DOHH2 (cell line): ENCODE results near the gene ZNF213.

Experiments used
- H3F3A ChIP-seq: fragments of 200-600 bp; sonication (generic), shearing (Covaris generic); 2 replicates; pipeline ENCODE4 v1.6.0; 2016; ENCODE audit warnings: antibody characterized with exemption, mild to moderate bottlenecking; ENCODE audit not compliant: control insufficient read depth, insufficient read depth
- H3K27ac ChIP-seq: fragments of 200-600 bp; sonication (generic); 2 replicates; pipeline ENCODE4 v1.5.1; 2014; ENCODE audit warnings: low read depth, mild to moderate bottlenecking, low read length, moderate library complexity
- H3K27me3 ChIP-seq: fragments of 200-600 bp; sonication (generic); 2 replicates; pipeline ENCODE4 v1.6.1; 2014; ENCODE audit warnings: mild to moderate bottlenecking, low read length, mixed read lengths; ENCODE audit not compliant: control insufficient read depth
- H3K36me3 ChIP-seq: fragments of 200-600 bp; sonication (generic); 2 replicates; pipeline ENCODE4 v1.6.1; 2014; ENCODE audit warnings: mild to moderate bottlenecking, low read length, moderate library complexity, mixed read lengths; ENCODE audit not compliant: control insufficient read depth
- H3K4me1 ChIP-seq: fragments of 200-600 bp; sonication (generic); 2 replicates; pipeline ENCODE4 v1.6.1; 2014; ENCODE audit warnings: mild to moderate bottlenecking, low read length, mixed read lengths; ENCODE audit not compliant: control insufficient read depth
- H3K4me2 ChIP-seq: fragments of 200-600 bp; sonication (generic); 2 replicates; pipeline ENCODE4 v1.6.0; 2014; ENCODE audit warnings: mild to moderate bottlenecking, low read length, moderate library complexity
- H3K4me3 ChIP-seq: fragments of 200-600 bp; sonication (generic); 2 replicates; pipeline ENCODE4 v1.5.1; 2014; ENCODE audit warnings: mild to moderate bottlenecking, low read length, mixed read lengths
- H3K79me2 ChIP-seq: fragments of 200-600 bp; sonication (generic); 2 replicates; pipeline ENCODE4 v1.6.1; 2014; ENCODE audit warnings: mild to moderate bottlenecking, low read length, mixed read lengths; ENCODE audit not compliant: control insufficient read depth
- H3K9me2 ChIP-seq: fragments of 200-600 bp; sonication (generic); replicated peaks from 2 replicates; pipeline ENCODE4 v1.6.1; 2014; ENCODE audit warnings: mild to moderate bottlenecking, low read length, mixed read lengths; ENCODE audit not compliant: control insufficient read depth
- H3K9me3 ChIP-seq: fragments of 200-600 bp; sonication (generic); 2 replicates; pipeline ENCODE4 v1.6.1; 2014; ENCODE audit warnings: antibody characterized with exemption, low read length, mixed read lengths; ENCODE audit not compliant: control insufficient read depth, insufficient read depth
- H4K20me1 ChIP-seq: fragments of 200-600 bp; sonication (generic); 2 replicates; pipeline ENCODE4 v1.6.0; 2014; ENCODE audit warnings: low read depth, mild to moderate bottlenecking, antibody characterized with exemption, low read length, moderate library complexity; ENCODE audit not compliant: control insufficient read depth, insufficient read depth
- CTCF ChIP-seq: fragments of 200-600 bp; sonication (generic); IDR thresholded peaks from one replicate; pipeline ENCODE4 v1.5.1; 2014; ENCODE audit warnings: antibody characterized with exemption, mild to moderate bottlenecking, low read depth, low read length; ENCODE audit not compliant: poor library complexity, severe bottlenecking
- EZH2phosphoT487 ChIP-seq: fragments of 200-600 bp; sonication (generic); IDR thresholded peaks from 2 replicates; pipeline ENCODE4 v1.6.1; 2017; ENCODE audit warnings: borderline replicate concordance, mild to moderate bottlenecking, antibody characterized with exemption, low read length, moderate library complexity, mixed read lengths

Gene ZNF213

DNA sequence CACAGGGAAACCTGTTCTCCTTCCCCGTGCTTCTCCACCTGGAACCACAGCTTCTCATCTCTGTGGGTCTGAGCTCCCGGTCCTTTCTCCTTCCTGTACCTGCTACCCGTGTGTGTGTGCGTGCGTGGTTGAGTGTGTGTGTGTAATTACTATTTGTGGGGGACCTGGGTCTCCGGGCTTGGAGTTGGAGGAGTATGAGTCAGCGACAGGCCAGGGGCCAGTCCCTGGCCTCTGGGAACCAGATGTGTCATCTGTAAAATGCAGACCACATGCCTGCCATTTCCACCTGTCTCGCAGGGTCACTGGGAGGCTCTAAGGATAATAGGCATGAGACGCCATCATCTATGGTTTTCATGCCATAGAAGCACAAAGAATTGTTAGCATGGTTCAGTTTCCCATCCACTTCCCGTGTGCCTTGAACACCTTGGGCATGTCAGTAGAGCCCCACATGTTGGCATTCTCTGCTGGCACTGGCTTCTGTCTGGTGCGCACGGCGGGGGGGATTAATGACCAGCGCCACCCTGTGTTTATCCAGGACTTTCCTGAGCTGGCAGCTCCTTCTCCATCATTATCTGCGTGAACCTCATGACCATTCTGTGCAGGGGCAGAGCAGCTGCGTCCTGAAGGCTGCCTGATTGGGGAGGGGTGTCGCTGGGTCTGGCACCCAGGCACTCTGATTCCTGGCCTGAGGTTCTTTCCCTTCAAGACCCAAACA is 20.9 kb upstream of the ZNF213 start:
- Histone ChIP-seq H3K79me2 (no peaks in the 10 kb centered on the region), H3K4me2 (no peak overlapping the region), H3K36me3 (no peaks in the 10 kb centered on the region), H3K9me3 (no peaks in the 10 kb centered on the region), H3K27me3 (peaks cover 33% of the 10 kb centered on the region), H3K4me3 (no peak overlapping the region), H3K27ac (no peak overlapping the region), H4K20me1 (no peaks in the 10 kb centered on the region), H3K9me2 (no peaks in the 10 kb centered on the region), H3F3A (no peaks in the 10 kb centered on the region), H3K4me1 (no peaks in the 10 kb centered on the region)
- TF ChIP-seq CTCF (no peak), EZH2phosphoT487 (no peak)

- no peak for TF ChIP-seq EZH2phosphoT487
- no peak for TF ChIP-seq CTCF
- Histone ChIP-seq H3K9me3 (no peaks in the 10 kb centered on the region), H4K20me1 (no peaks in the 10 kb centered on the region), H3K9me2 (no peaks in the 10 kb centered on the region), H3K4me3 (no peak overlapping the region), H3F3A (no peaks in the 10 kb centered on the region), H3K27me3 (peaks cover 30% of the 10 kb centered on the region), H3K79me2 (no peaks in the 10 kb centered on the region), H3K27ac (no peak overlapping the region), H3K4me2 (no peak overlapping the region), H3K4me1 (no peaks in the 10 kb centered on the region), H3K36me3 (no peaks in the 10 kb centered on the region)
Measured at GRCh38 chr16:3115003-3115402, 19.8 kb upstream of the ZNF213 start.

DNA sequence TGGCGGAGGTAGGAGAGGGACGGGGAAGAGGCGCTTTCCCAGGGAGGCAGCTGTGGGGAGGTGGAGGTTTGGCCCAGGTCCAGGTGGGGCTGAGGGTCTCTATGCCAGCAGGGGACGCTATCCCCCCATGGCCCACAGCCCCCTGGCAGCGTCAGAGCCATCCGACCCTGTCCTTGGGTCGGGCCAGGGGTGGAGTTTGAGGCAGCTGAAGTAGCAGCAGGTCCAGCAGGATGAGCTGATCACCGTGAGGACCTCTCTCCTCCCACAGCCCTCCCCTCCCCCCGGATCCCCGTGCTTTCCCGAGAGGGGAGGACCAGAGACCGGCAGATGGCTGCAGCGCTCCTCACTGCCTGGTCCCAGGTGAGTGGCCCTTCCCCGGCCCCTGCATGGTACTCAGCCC is 19.3 kb upstream of the ZNF213 start:
- H3K9me2 ChIP-seq, result no peaks in the 10 kb centered on the region
- H3K36me3 ChIP-seq, result no peaks in the 10 kb centered on the region
- H4K20me1 ChIP-seq, result no peaks in the 10 kb centered on the region
- no peaks in the 10 kb centered on the region for H3K9me3 ChIP-seq
- no peaks in the 10 kb centered on the region for H3K79me2 ChIP-seq
- TF ChIP-seq EZH2phosphoT487 (no peak), CTCF (peak; percentile 50)
- H3K27ac ChIP-seq, result no peak overlapping the region
- no peaks in the 10 kb centered on the region for H3F3A ChIP-seq
- H3K4me2 ChIP-seq, result no peak overlapping the region
- no peaks in the 10 kb centered on the region for H3K4me1 ChIP-seq
- H3K27me3 ChIP-seq, result peaks cover 30% of the 10 kb centered on the region
- no peak overlapping the region for H3K4me3 ChIP-seq
